GM23338 (cell line): ENCODE data around the gene ELL2. TPM values are rescaled to one million over a fixed set of nuclear protein-coding genes. Genes with fewer than 3 reads are reported as not detected.

Experiments used
- ATAC-seq: fragments of 200-7000 bp; cut with Tn5 transposase; 3 replicates; pipeline ENCODE4 v1.9.1; 2020
- DNase-seq: peaks from one replicate; pipeline ENCODE4 v3.0.0-alpha.2; 2015; ENCODE audit warnings: low spot score
- H2AFZ ChIP-seq: fragments of 200-600 bp; sonication (generic); 2 replicates; pipeline ENCODE4 v1.8.0; 2016; ENCODE audit warnings: antibody characterized with exemption, mild to moderate bottlenecking, moderate library complexity
- H3F3A ChIP-seq: fragments of 200-600 bp; sonication (generic); replicated peaks from 2 replicates; pipeline ENCODE4 v1.8.0; 2017; ENCODE audit warnings: antibody characterized with exemption, mixed run types, low read depth
- H3K27ac ChIP-seq: fragments of 200-600 bp; sonication (generic); 2 replicates; pipeline ENCODE4 v1.6.1; 2016; ENCODE audit warnings: low read depth
- H3K27me3 ChIP-seq: fragments of 200-600 bp; sonication (generic); 2 replicates; pipeline ENCODE4 v1.8.0; 2016; ENCODE audit warnings: mild to moderate bottlenecking, mixed run types, moderate library complexity; ENCODE audit not compliant: insufficient read depth
- H3K36me3 ChIP-seq: fragments of 200-600 bp; sonication (generic); 2 replicates; pipeline ENCODE4 v1.8.0; 2016; ENCODE audit warnings: mild to moderate bottlenecking; ENCODE audit not compliant: insufficient read depth
- H3K4me1 ChIP-seq: fragments of 200-600 bp; sonication (generic); 2 replicates; pipeline ENCODE4 v1.8.0; 2016; ENCODE audit warnings: mild to moderate bottlenecking, moderate library complexity; ENCODE audit not compliant: insufficient read depth
- H3K4me2 ChIP-seq: fragments of 200-600 bp; sonication (generic); 2 replicates; pipeline ENCODE4 v1.7.1; 2017; ENCODE audit warnings: mixed run types
- H3K4me3 ChIP-seq: fragments of 200-600 bp; sonication (generic); 2 replicates; pipeline ENCODE4 v1.6.1; 2016; ENCODE audit warnings: mixed run types
- H3K79me2 ChIP-seq: fragments of 200-600 bp; sonication (generic); replicated peaks from 2 replicates; pipeline ENCODE4 v1.8.0; 2017; ENCODE audit warnings: mild to moderate bottlenecking; ENCODE audit not compliant: insufficient read depth
- H3K9me2 ChIP-seq: fragments of 200-600 bp; sonication (generic); 2 replicates; pipeline ENCODE4 v1.8.0; 2017; ENCODE audit not compliant: insufficient read depth
- H4K20me1 ChIP-seq: fragments of 200-600 bp; sonication (generic); replicated peaks from 2 replicates; pipeline ENCODE4 v1.8.0; 2017; ENCODE audit warnings: mild to moderate bottlenecking; ENCODE audit not compliant: insufficient read depth
- H3K27ac Mint-ChIP-seq: 2 replicates; pipeline ENCODE4 v1.8.0; 2020; ENCODE audit warnings: inconsistent platforms, mild to moderate bottlenecking, moderate library complexity, mixed read lengths
- H3K27me3 Mint-ChIP-seq: 3 replicates; pipeline ENCODE4 v1.8.0; 2022; ENCODE audit warnings: low read depth, mild to moderate bottlenecking, moderate library complexity, mixed read lengths, inconsistent platforms; ENCODE audit not compliant: insufficient read depth, poor library complexity
- H3K36me3 Mint-ChIP-seq: 3 replicates; pipeline ENCODE4 v1.8.0; 2021; ENCODE audit warnings: low read depth, mild to moderate bottlenecking, inconsistent platforms, moderate library complexity, mixed read lengths
- H3K4me1 Mint-ChIP-seq: 3 replicates; pipeline ENCODE4 v1.8.0; 2020; ENCODE audit warnings: mild to moderate bottlenecking, inconsistent platforms, mixed read lengths
- H3K4me3 Mint-ChIP-seq: 3 replicates; pipeline ENCODE4 v1.8.0; 2021; ENCODE audit warnings: moderate library complexity, mild to moderate bottlenecking, inconsistent platforms, mixed read lengths
- H3K9me3 Mint-ChIP-seq: 3 replicates; pipeline ENCODE4 v1.8.0; 2020; ENCODE audit warnings: moderate library complexity, mild to moderate bottlenecking, inconsistent platforms, mixed read lengths
- CREB1 ChIP-seq: fragments of 250-450 bp; sonication (Bioruptor Pico); IDR thresholded peaks from 2 replicates; pipeline ENCODE4 v1.5.0; 2020; ENCODE audit warnings: low read depth, mild to moderate bottlenecking, moderate library complexity
- CTCF ChIP-seq, 2 experiments: fragments of 200-600 bp in 1 of 2; sonication (generic) in 1 of 2; conservative IDR thresholded peaks; 2 replicates each; pipeline versions ENCODE4 v1.5.1 to v1.6.1; 2016 to 2017; ENCODE audit warnings: antibody characterized with exemption in 2 of 2, low read depth in 2 of 2, mild to moderate bottlenecking in 2 of 2, moderate library complexity in 1 of 2
- EZH2 ChIP-seq: fragments of 200-600 bp; sonication (generic); IDR thresholded peaks from one replicate; pipeline ENCODE4 v1.8.0; 2017; ENCODE audit warnings: antibody characterized with exemption, mild to moderate bottlenecking, low read depth; ENCODE audit not compliant: unreplicated experiment
- EZH2phosphoT487 ChIP-seq: fragments of 200-600 bp; sonication (generic); IDR thresholded peaks from one replicate; pipeline ENCODE4 v1.8.1; 2018; ENCODE audit warnings: antibody characterized with exemption; ENCODE audit not compliant: unreplicated experiment
- JUNB ChIP-seq: IDR thresholded peaks from one replicate; pipeline ENCODE4 v1.6.1; 2016; ENCODE audit warnings: antibody characterized with exemption; ENCODE audit not compliant: unreplicated experiment
- NANOG ChIP-seq: IDR thresholded peaks from 2 replicates; pipeline ENCODE4 v1.6.1; 2016; ENCODE audit warnings: antibody characterized with exemption, borderline replicate concordance
- POLR2AphosphoS5 ChIP-seq: IDR thresholded peaks from 2 replicates; pipeline ENCODE4 v1.6.1; 2016; ENCODE audit warnings: antibody characterized with exemption, low read depth
- REST ChIP-seq: IDR thresholded peaks from one replicate; pipeline ENCODE4 v1.6.1; 2018; ENCODE audit warnings: antibody characterized with exemption; ENCODE audit not compliant: unreplicated experiment
- long read RNA-seq: library from polyadenylated mRNA; unstranded; transcript quantifications from one replicate; pipeline ENCODE4 v2.0.0, GENCODE V29; 2020; ENCODE audit not compliant: unreplicated experiment
- polyA plus RNA-seq: library from polyadenylated mRNA; unstranded; fragments of >200 nt; fragmentation: Nextera tagmentation; extraction: Ambion mirVana; gene quantifications from 2 replicates; pipeline ENCODE4 v1.2.1, GENCODE V29; 2016
- total RNA-seq: library from RNA; depleted of rRNA; stranded (reverse); fragments of >200 nt; shearing (Covaris generic); gene quantifications from 2 replicates; pipeline ENCODE4 v1.2.3, GENCODE V29; 2014; rRNA removed

ELL2 gene
- total RNA-seq (17.7 and 32.6 TPM in 2 replicates), polyA plus RNA-seq (5.8 and 7.4 TPM in 2 replicates)
- long read RNA-seq, partial matches to known transcripts = 1 of 1 reads
- long read RNA-seq, other reads (novel, unspliced or antisense) = 0 of 1 reads

- no peaks in the 10 kb centered on the region for H3K36me3 Mint-ChIP-seq
- no peaks in the 10 kb centered on the region for H3K36me3 ChIP-seq
- H4K20me1 ChIP-seq = 0 out of 2 replicates have a peak, but pooled peaks cover 3% of the 10 kb centered on the region
- H3K4me1 ChIP-seq = peaks cover 38% of the 10 kb centered on the region
- H3F3A ChIP-seq = no peaks in the 10 kb centered on the region
- H3K4me3 Mint-ChIP-seq = peak within 1 kb of the TSS; percentile 92
- peaks cover 61% of the 10 kb centered on the region for H3K4me1 Mint-ChIP-seq
- peaks cover 3% of the 10 kb centered on the region; the same call in 2 of the 3 replicates for H3K9me3 Mint-ChIP-seq
- no peak within 1 kb of the TSS for H2AFZ ChIP-seq
- peak; percentile 100 for DNase-seq
- peaks cover 13% of the 10 kb centered on the region for H3K27me3 ChIP-seq
- ATAC-seq = peak; percentile 57
- TF ChIP-seq CREB1 (CRISPR knock-in tag) (peak; percentile 99), EZH2phosphoT487 (no peak)
- peak within 1 kb of the TSS; percentile 88 for H3K4me2 ChIP-seq
- H3K27ac Mint-ChIP-seq = peak within 1 kb of the TSS; percentile 98
- H3K27ac ChIP-seq = peak within 1 kb of the TSS; percentile 86
- peak within 1 kb of the TSS; percentile 77 for H3K4me3 ChIP-seq
- no peaks in the 10 kb centered on the region for H3K9me2 ChIP-seq
- H3K79me2 ChIP-seq = peaks cover 25% of the 10 kb centered on the region
- H3K27me3 Mint-ChIP-seq = peaks cover 20% of the 10 kb centered on the region
These were observed at the start of gene ELL2 for GRCh38 chr5:95961617-95962474. Gene ELL2, minus strand, starts transcription at chr5:95961851. Its CDS starts 130 bp downstream, at chr5:95961721.

GRCh38 chr5:96008987-96009647 lies 47.5 kb upstream of the ELL2 start:
- H3K4me3 ChIP-seq = no peak overlapping the region
- no peak overlapping the region for H3K4me3 Mint-ChIP-seq
- H2AFZ ChIP-seq = no peak overlapping the region
- no peaks in the 10 kb centered on the region for H3K4me1 Mint-ChIP-seq
- H3K27ac Mint-ChIP-seq = no peak overlapping the region
- H3K79me2 ChIP-seq = no peaks in the 10 kb centered on the region
- no peaks in the 10 kb centered on the region for H3F3A ChIP-seq
- no peaks in the 10 kb centered on the region for H4K20me1 ChIP-seq
- DNase-seq (no peak), ATAC-seq (no peak)
- no peaks in the 10 kb centered on the region for H3K4me1 ChIP-seq
- no peaks in the 10 kb centered on the region for H3K27me3 ChIP-seq
- no peaks in the 10 kb centered on the region for H3K27me3 Mint-ChIP-seq
- no peaks in the 10 kb centered on the region for H3K9me2 ChIP-seq
- no peak overlapping the region for H3K27ac ChIP-seq
- no peak overlapping the region for H3K4me2 ChIP-seq
- no peaks in the 10 kb centered on the region for H3K9me3 Mint-ChIP-seq
- no peaks in the 10 kb centered on the region for H3K36me3 ChIP-seq
- no peaks in the 10 kb centered on the region for H3K36me3 Mint-ChIP-seq
- no peak for TF ChIP-seq POLR2AphosphoS5
- no peak for TF ChIP-seq REST
- TF ChIP-seq EZH2 = no peak
- no peak for TF ChIP-seq NANOG
- no peak for TF ChIP-seq JUNB
- no peak for TF ChIP-seq CTCF (conservative IDR thresholded peaks at IDR 0.05; ENCODE audit: low read depth in 2 of 2)
